ENCODE data around the gene ARHGEF28. TPM values are rescaled to one million over a fixed set of nuclear protein-coding genes. Genes with fewer than 3 reads are reported as not detected.

ARHGEF28 gene
- total and polyA plus RNA-seq, 9 of the 15 experiments (the other 6 are each of a cell fraction or from before 2014, with no cell fraction given): 0.27 TPM; not detected in 8

DNA sequence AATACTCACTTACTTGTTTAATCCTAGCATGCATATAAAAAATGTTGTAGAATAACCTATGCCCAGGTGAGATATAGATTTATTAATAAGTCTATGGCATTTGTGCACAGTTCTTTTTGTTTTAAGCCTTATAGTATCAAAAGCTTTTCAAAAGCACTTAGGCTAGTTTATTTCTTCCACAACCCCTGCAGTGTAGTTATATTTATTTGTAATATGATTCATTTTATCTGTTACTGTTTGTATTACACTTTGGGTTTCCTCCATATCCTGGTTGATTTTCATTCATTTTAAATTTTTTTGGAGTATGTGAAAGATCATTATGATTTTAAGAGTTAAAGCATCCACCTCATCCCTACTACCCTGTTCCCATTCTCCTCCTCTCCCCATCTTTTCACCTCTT lies 18.8 kb upstream of the ARHGEF28 start (continued):
- TF ChIP-seq KLF6 (CRISPR knock-in tag; IDR thresholded peaks at IDR 0.05; ENCODE audit: borderline replicate concordance): no peak

DNA sequence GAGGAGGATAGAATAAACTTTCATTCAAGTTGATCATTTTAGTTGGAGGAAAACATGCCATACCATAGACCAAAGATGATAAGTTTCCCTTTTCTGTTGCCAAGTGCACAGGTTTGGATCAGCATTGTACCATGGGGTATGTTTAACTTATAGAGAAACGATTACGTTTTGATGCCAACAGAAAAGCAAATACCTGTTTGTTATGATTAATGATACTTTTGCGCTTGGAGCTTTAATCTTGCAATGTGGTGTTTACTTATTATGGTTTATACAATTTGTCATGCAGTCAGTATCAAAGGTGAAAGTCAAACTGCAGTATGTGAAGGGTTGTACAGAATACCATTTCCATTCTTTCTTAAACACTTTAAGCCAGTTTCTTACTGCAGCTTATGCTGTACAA lies 13.2 kb upstream of the ARHGEF28 start:
- CTCF ChIA-PET (ENCODE audit: low intra/inter-chr PET ratio): no interaction called here
- no peak overlapping the region for H3K27ac ChIP-seq (ENCODE audit: extremely low read depth, low read depth, low read length)
- H3K4me2 ChIP-seq (ENCODE audit: insufficient read depth, low read length): no peak overlapping the region
- H4K20me1 ChIP-seq (replicated peaks; ENCODE audit: control insufficient read depth, insufficient read depth, low read length): no peaks in the 10 kb centered on the region
- H3K79me2 ChIP-seq (ENCODE audit: control insufficient read depth, insufficient read depth, low read length): no peaks in the 10 kb centered on the region
- no peaks in the 10 kb centered on the region for H3K9me3 ChIP-seq (replicated peaks; ENCODE audit: control insufficient read depth, insufficient read depth, low read depth, low read length)
- H3K4me3 ChIP-seq: no peak overlapping the region
- intact Hi-C loops (cut with micrococcal nuclease): no loop called here
- no peak overlapping the region for H2AFZ ChIP-seq (ENCODE audit: low read depth, low read length)
- FAIRE-seq (no peak), DNase-seq (ENCODE audit: extremely low read depth in 1 of 4, low spot score in 3 of 4) (no peak), ATAC-seq (no peak)
- no peaks in the 10 kb centered on the region for H3K36me3 ChIP-seq (ENCODE audit: control insufficient read depth, insufficient read depth, low read length)
- no peaks in the 10 kb centered on the region for H3K4me1 ChIP-seq (replicated peaks in 1 of 2; ENCODE audit: control insufficient read depth in 2 of 2, insufficient read depth in 2 of 2, low read length in 2 of 2)
- no peaks in the 10 kb centered on the region for H3K9me1 ChIP-seq (ENCODE audit: control insufficient read depth, insufficient read depth, low read length)
- in situ Hi-C loops (cut with MboI): no loop called here
- BruUV-seq (replicated peaks): no TSS peak
- H3K9ac ChIP-seq (ENCODE audit: insufficient read depth in 1 of 2, low read depth in 2 of 2, low read length in 2 of 2): no peak overlapping the region
- POLR2A ChIA-PET: no interaction called here
- peaks cover under 1 to 4% of the 10 kb centered on the region in 2 experiments; a peak in 1 of 5 replicates for H3K27me3 ChIP-seq (ENCODE audit: control insufficient read depth in 2 of 2, insufficient read depth in 2 of 2, low read length in 2 of 2)
- 0% methylated on average over 3 of the region's 3 CpGs for WGBS (ENCODE audit: insufficient coverage, low coverage, missing lambda C conversion rate)
- TF ChIP-seq POLR2AphosphoS2 (IDR thresholded peaks at IDR 0.05; ENCODE audit: low read length) (no peak), CCNT2 (IDR thresholded peaks at IDR 0.05; ENCODE audit: borderline replicate concordance, extremely low read depth, insufficient read length, low read depth, low read length) (no peak), ZNF696 (CRISPR knock-in tag; conservative IDR thresholded peaks at IDR 0.05) (no peak), ZFX (CRISPR knock-in tag; IDR thresholded peaks at IDR 0.05) (no peak), ZBED1 (IDR thresholded peaks at IDR 0.05) (no peak), NFIX (CRISPR knock-in tag; IDR thresholded peaks at IDR 0.05; ENCODE audit: low read depth) (no peak)
- TF ChIP-seq, protein P1, sequence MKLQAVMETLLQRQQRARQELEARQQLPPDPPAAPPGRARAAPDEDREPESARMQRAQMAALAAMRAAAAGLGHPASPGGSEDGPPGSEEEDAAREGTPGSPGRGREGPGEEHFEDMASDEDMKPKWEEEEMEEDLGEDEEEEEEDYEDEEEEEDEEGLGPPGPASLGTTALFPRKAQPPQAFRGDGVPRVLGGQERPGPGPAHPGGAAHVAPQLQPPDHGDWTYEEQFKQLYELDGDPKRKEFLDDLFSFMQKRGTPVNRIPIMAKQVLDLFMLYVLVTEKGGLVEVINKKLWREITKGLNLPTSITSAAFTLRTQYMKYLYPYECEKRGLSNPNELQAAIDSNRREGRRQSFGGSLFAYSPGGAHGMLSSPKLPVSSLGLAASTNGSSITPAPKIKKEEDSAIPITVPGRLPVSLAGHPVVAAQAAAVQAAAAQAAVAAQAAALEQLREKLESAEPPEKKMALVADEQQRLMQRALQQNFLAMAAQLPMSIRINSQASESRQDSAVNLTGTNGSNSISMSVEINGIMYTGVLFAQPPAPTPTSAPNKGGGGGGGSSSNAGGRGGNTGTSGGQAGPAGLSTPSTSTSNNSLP (IDR thresholded peaks at IDR 0.05; ENCODE audit: borderline replicate concordance, low read depth, low read length): no peak
- TF ChIP-seq, protein P2, sequence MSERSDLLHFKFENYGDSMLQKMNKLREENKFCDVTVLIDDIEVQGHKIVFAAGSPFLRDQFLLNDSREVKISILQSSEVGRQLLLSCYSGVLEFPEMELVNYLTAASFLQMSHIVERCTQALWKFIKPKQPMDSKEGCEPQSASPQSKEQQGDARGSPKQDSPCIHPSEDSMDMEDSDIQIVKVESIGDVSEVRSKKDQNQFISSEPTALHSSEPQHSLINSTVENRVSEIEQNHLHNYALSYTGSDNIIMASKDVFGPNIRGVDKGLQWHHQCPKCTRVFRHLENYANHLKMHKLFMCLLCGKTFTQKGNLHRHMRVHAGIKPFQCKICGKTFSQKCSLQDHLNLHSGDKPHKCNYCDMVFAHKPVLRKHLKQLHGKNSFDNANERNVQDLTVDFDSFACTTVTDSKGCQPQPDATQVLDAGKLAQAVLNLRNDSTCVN (CRISPR knock-in tag; IDR thresholded peaks at IDR 0.05): no peak
- TF ChIP-seq, protein P3, sequence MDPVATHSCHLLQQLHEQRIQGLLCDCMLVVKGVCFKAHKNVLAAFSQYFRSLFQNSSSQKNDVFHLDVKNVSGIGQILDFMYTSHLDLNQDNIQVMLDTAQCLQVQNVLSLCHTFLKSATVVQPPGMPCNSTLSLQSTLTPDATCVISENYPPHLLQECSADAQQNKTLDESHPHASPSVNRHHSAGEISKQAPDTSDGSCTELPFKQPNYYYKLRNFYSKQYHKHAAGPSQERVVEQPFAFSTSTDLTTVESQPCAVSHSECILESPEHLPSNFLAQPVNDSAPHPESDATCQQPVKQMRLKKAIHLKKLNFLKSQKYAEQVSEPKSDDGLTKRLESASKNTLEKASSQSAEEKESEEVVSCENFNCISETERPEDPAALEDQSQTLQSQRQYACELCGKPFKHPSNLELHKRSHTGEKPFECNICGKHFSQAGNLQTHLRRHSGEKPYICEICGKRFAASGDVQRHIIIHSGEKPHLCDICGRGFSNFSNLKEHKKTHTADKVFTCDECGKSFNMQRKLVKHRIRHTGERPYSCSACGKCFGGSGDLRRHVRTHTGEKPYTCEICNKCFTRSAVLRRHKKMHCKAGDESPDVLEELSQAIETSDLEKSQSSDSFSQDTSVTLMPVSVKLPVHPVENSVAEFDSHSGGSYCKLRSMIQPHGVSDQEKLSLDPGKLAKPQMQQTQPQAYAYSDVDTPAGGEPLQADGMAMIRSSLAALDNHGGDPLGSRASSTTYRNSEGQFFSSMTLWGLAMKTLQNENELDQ (CRISPR knock-in tag; IDR thresholded peaks at IDR 0.05; ENCODE audit: borderline replicate concordance): no peak
